Body of pancreas (tissue), 4 donors: ENCODE measurements around the gene TCP11L2.

Experiments
- CTCF ChIP-seq, 7 experiments: fragments of 450-650 bp in 4 of 7; fragments of 200-600 bp in 3 of 7; sonication (generic) in 3 of 7; IDR thresholded peaks; one replicate each; pipeline ENCODE4 v1.5.1; 2016 to 2019; ENCODE audit warnings: antibody characterized with exemption in 7 of 7
- POLR2A ChIP-seq, 3 donors: fragments of 450-650 bp; IDR thresholded peaks; one replicate each; pipeline ENCODE4 v1.6.1; 2016; ENCODE audit warnings: antibody characterized with exemption in 3 of 3, mild to moderate bottlenecking in 2 of 3

- no peak for TF ChIP-seq CTCF (IDR thresholded peaks at IDR 0.05)
- TF ChIP-seq POLR2A (IDR thresholded peaks at IDR 0.05) = no peak
Observed at GRCh38 chr12:106281056-106281782, 21.3 kb upstream of the TCP11L2 start.
